Naive thymus-derived CD8-positive, alpha-beta T cell (primary cell): ENCODE data around the gene KLF13. TPM values are rescaled to one million over a fixed set of nuclear protein-coding genes. Genes with fewer than 3 reads are reported as not detected.

Source experiments
- ATAC-seq, 2 donors: fragments of 150-1000 bp; cut with Tn5 transposase in 1 of 2; sonication (Bioruptor Pico), chemical (Tn5 transposase) in 1 of 2; 1 replicate in 1 of 2; 2 replicates in 1 of 2; pipeline ENCODE4 v1.10.0; 2021; ENCODE audit warnings: mild to moderate bottlenecking in 2 of 2, moderate library complexity in 2 of 2
- POLR2A ChIA-PET: fragments of 350-600 bp; sonication (Branson Sonifier 250); formaldehyde crosslinking; loops from one replicate; lab custom pipeline; 2021; ENCODE audit warnings: antibody characterized with exemption; lab: Charles Lee
- DNase-seq, 10 donors: peaks; one replicate each; pipeline versions ENCODE4 v3.0.0 to v3.0.0-alpha.2; 2020 to 2022
- H3K27ac Mint-ChIP-seq, 10 donors: one replicate each; pipeline ENCODE4 v1.8.0; 2020 to 2022; ENCODE audit warnings: mild to moderate bottlenecking in 10 of 10, mixed read lengths in 10 of 10, moderate library complexity in 4 of 10, inconsistent platforms in 1 of 10
- H3K27me3 Mint-ChIP-seq, 5 donors: one replicate each; pipeline ENCODE4 v1.8.0; 2021 to 2022; ENCODE audit warnings: mixed read lengths in 5 of 5
- H3K36me3 Mint-ChIP-seq, 3 donors: one replicate each; pipeline ENCODE4 v1.8.0; 2020 to 2022; ENCODE audit warnings: mixed read lengths in 3 of 3, mild to moderate bottlenecking in 2 of 3, inconsistent platforms in 1 of 3
- H3K4me1 Mint-ChIP-seq, 4 donors: one replicate each; pipeline ENCODE4 v1.8.0; 2021 to 2022; ENCODE audit warnings: mixed read lengths in 4 of 4
- H3K4me3 Mint-ChIP-seq, 10 donors: one replicate each; pipeline ENCODE4 v1.8.0; 2020 to 2022; ENCODE audit warnings: mild to moderate bottlenecking in 10 of 10, mixed read lengths in 10 of 10, moderate library complexity in 6 of 10, inconsistent platforms in 1 of 10
- H3K9me3 Mint-ChIP-seq, 9 donors: one replicate each; pipeline ENCODE4 v1.8.0; 2020 to 2022; ENCODE audit warnings: mixed read lengths in 9 of 9, mild to moderate bottlenecking in 3 of 9, inconsistent platforms in 1 of 9, moderate library complexity in 1 of 9
- polyA plus RNA-seq, 3 donors: library from polyadenylated mRNA; unstranded; fragments of 300-500 nt; fragmentation: Illumina TruSeq; gene quantifications; one replicate each; pipeline ENCODE4 v1.2.3, GENCODE V29; 2021
- total RNA-seq, 8 experiments: library from RNA in 2 of 8; stranded (reverse) in 2 of 8; gene quantifications; one replicate each; pipeline ENCODE4 v1.2.3 and lab custom pipeline; 2021 to 2026

The KLF13 gene
- total and polyA plus RNA-seq, 5 experiments from 2014 or later, result 70.1 to 244 (median 102) TPM

GRCh38 chr15:31402003-31402402, 75.4 kb downstream of the KLF13 start:
- Mint-ChIP-seq H3K27ac (peak overlapping the region in 5 of 10 donors; percentile 37 to 86 (median 74)), H3K4me3 (no peak overlapping the region), H3K9me3 (no peaks in the 10 kb centered on the region), H3K36me3 (peaks cover 0 to 5% (median 0%) of the 10 kb centered on the region in 3 donors), H3K27me3 (no peaks in the 10 kb centered on the region), H3K4me1 (peaks cover 28 to 73% (median 71%) of the 10 kb centered on the region in 4 donors)
- POLR2A ChIA-PET, result interaction anchor here (0.8 to 5.6 kb wide), 3 partner anchors 9 to 38 kb away, joined by 3 to 23 read pairs (median 3); no protein-coding TSS in a partner anchor
- ATAC-seq, result no peak
- peak in 1 of 10 donors; percentile 50 for DNase-seq

- ATAC-seq (no peak), DNase-seq (no peak)
- POLR2A ChIA-PET, result interaction anchor here (0.8 to 5.6 kb wide), 4 partner anchors 10 to 45 kb away, joined by 3 to 23 read pairs (median 6); no protein-coding TSS in a partner anchor
- peaks cover 28 to 73% (median 69%) of the 10 kb centered on the region in 4 donors for H3K4me1 Mint-ChIP-seq
- H3K9me3 Mint-ChIP-seq, result no peaks in the 10 kb centered on the region
- peaks cover 0 to 5% (median 0%) of the 10 kb centered on the region in 3 donors for H3K36me3 Mint-ChIP-seq
- H3K27me3 Mint-ChIP-seq, result no peaks in the 10 kb centered on the region
- H3K27ac Mint-ChIP-seq, result peak overlapping the region in 3 of 10 donors; percentile 74 to 93 (median 86)
- H3K4me3 Mint-ChIP-seq, result no peak overlapping the region
Observed at GRCh38 chr15:31402511-31403056, 75.9 kb downstream of the KLF13 start.

- Mint-ChIP-seq H3K4me1 (peaks cover 26 to 68% (median 64%) of the 10 kb centered on the region in 4 donors), H3K9me3 (peaks cover 0 to 4% (median 0%) of the 10 kb centered on the region in 9 donors), H3K36me3 (peaks cover 0 to 5% (median 1%) of the 10 kb centered on the region in 3 donors), H3K27ac (peak overlapping the region in 6 of 10 donors; percentile 7 to 93 (median 53)), H3K27me3 (no peaks in the 10 kb centered on the region), H3K4me3 (no peak overlapping the region)
- POLR2A ChIA-PET, result interaction anchor here (1.6 to 5.6 kb wide), 3 partner anchors 32 to 46 kb away, joined by 3 to 23 read pairs (median 9); no protein-coding TSS in a partner anchor
- no peak for ATAC-seq
- no peak for DNase-seq
Observed at GRCh38 chr15:31403096-31403495, 76.5 kb downstream of the KLF13 start.

DNA sequence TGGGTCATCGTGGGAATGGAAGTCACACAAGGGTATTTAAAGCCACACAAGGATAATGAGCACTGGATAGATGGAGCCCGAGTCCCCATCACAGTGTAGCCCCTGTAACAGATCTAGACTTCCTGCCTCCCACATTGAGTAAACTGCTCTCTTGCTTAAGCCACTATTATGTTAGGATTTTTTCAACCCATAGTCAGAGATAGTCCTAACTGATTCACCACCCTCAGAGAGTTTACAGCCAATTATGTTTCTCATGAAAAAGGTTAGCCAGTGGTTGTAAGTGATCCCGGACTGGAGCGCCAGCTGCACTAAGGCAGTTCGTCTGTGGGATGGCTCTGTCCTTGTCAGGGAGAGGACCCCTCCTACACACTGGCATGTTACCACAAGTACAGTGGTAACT, 77.0 kb downstream of the KLF13 start:
- Mint-ChIP-seq H3K27ac (peak overlapping the region in 5 of 10 donors; percentile 19 to 93 (median 50)), H3K36me3 (peaks cover 0 to 8% (median 4%) of the 10 kb centered on the region in 3 donors), H3K9me3 (peaks cover 0 to 9% (median 4%) of the 10 kb centered on the region in 9 donors), H3K4me3 (peak overlapping the region in 1 of 10 donors; percentile 38), H3K4me1 (peaks cover 27 to 63% (median 60%) of the 10 kb centered on the region in 4 donors), H3K27me3 (no peaks in the 10 kb centered on the region)
- POLR2A ChIA-PET, result interaction anchor here (0.6 to 5.6 kb wide), 6 partner anchors 8 to 122 kb away, joined by 3 to 23 read pairs (median 9); no protein-coding TSS in a partner anchor
- no peak for DNase-seq
- no peak for ATAC-seq

DNA sequence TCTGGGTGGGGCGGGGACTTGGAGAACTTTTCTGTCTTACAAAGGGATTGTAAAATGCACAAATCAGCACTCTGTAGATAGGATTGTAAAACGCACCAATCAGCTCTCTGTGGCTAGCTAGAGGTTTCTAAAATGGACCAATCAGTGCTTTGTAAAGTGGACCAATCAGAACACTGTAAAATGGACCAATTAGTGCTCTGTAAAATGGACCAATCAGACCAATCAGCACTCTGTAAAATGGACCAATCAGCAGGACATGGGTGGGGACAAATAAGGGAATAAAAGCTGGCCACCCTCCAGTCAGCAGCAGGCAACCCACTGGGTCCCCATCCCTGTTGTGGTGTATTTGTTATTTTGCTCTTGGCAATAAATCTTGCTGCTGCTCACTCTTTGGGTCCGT, 77.7 kb downstream of the KLF13 start:
- POLR2A ChIA-PET, result interaction anchor here (0.6 to 5.6 kb wide), 5 partner anchors 9 to 123 kb away, joined by 3 to 23 read pairs (median 9); no protein-coding TSS in a partner anchor
- Mint-ChIP-seq H3K9me3 (peaks cover 0 to 12% (median 8%) of the 10 kb centered on the region in 9 donors), H3K27ac (peak overlapping the region in 8 of 10 donors; percentile 77 to 95 (median 90)), H3K4me1 (peaks cover 27 to 55% (median 53%) of the 10 kb centered on the region in 4 donors), H3K36me3 (peaks cover 0 to 15% (median 8%) of the 10 kb centered on the region in 3 donors), H3K4me3 (peak overlapping the region in 3 of 10 donors; percentile 38 to 83 (median 55)), H3K27me3 (no peaks in the 10 kb centered on the region)
- DNase-seq (no peak), ATAC-seq (no peak)

DNA sequence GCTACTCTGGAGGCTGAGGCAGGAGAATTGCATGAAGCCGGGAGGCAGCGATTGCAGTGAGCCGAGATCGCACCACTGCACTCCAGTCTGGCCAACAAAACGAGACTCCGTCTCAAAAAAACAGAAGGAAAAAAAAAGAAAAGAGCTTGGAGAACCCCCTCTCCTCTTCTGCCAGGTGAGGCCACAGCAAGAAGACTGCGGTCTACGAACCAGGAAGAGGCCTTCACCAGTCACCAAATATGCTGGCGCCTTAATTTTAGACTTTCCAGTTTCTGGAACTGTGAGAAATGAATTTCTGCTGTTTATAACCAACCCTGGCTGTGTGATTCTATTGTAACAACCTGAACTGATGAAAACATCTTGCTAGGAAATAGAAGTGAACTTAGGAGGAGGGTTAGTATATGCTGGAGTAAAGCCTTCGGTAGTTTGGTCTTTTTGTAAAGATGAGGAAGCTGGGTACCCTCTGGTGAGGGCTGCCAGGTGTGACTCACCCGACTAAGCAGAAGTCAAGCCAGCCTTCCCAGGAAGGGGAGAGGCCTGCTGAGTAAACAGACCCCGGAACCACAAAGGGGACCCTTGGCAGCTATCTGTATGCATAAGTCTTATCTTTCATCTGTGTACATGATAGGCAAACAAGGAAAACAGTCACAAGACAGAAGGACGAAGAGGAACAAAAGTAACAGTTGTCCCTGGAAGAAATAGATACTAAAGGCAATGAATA, 78.7 kb downstream of the KLF13 start:
- DNase-seq (peak in 2 of 10 donors; percentile 17 to 55), ATAC-seq (peak; percentile 64 to 93)
- Mint-ChIP-seq H3K36me3 (peaks cover 0 to 17% (median 10%) of the 10 kb centered on the region in 3 donors), H3K4me3 (peak overlapping the region; percentile 6 to 83 (median 56)), H3K27ac (peak overlapping the region; percentile 77 to 95 (median 92)), H3K4me1 (peaks cover 24 to 45% (median 42%) of the 10 kb centered on the region in 4 donors), H3K9me3 (peaks cover 0 to 18% (median 10%) of the 10 kb centered on the region in 9 donors), H3K27me3 (no peaks in the 10 kb centered on the region)
- POLR2A ChIA-PET, result interaction anchor here (0.6 to 5.6 kb wide), 9 partner anchors 10 to 78 kb away, joined by 3 to 23 read pairs (median 5); no protein-coding TSS in a partner anchor

- H3K36me3 Mint-ChIP-seq, result peaks cover 0 to 17% (median 10%) of the 10 kb centered on the region in 3 donors
- peaks cover 0 to 18% (median 13%) of the 10 kb centered on the region in 9 donors for H3K9me3 Mint-ChIP-seq
- H3K4me3 Mint-ChIP-seq, result no peak overlapping the region
- H3K27ac Mint-ChIP-seq, result peak overlapping the region in 2 of 10 donors; percentile 50 to 69
- H3K27me3 Mint-ChIP-seq, result no peaks in the 10 kb centered on the region
- peaks cover 24 to 44% (median 35%) of the 10 kb centered on the region in 4 donors for H3K4me1 Mint-ChIP-seq
- DNase-seq (no peak), ATAC-seq (no peak)
- POLR2A ChIA-PET, result interaction anchor here (0.8 to 5.6 kb wide), 4 partner anchors 9 to 38 kb away, joined by 3 to 23 read pairs (median 4); no protein-coding TSS in a partner anchor
Observed at GRCh38 chr15:31407376-31407775, 80.7 kb downstream of the KLF13 start.

DNA sequence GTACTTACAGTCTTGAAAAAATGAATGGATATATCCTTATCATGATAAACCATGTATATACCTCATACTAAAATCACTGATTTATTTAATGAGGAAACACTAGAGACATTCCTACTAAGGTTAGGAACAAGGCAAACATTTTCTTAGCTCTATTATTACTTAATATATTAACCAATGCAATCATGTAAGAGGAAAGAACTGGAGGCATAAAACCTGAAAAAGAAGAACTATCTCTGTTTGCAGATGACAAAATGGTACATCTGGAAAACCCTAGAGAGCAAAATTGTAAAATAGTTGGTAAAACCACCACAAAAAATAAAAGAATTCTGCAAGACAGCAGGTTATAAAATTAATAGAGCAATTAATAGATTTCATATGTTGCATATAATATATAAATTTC, 81.2 kb downstream of the KLF13 start:
- Mint-ChIP-seq H3K27me3 (no peaks in the 10 kb centered on the region), H3K4me1 (peaks cover 24 to 41% (median 38%) of the 10 kb centered on the region in 4 donors), H3K36me3 (peaks cover 0 to 17% (median 10%) of the 10 kb centered on the region in 3 donors), H3K27ac (peak overlapping the region in 1 of 10 donors; percentile 69), H3K9me3 (peaks cover 0 to 18% (median 13%) of the 10 kb centered on the region in 9 donors), H3K4me3 (no peak overlapping the region)
- no peak for ATAC-seq
- POLR2A ChIA-PET, result interaction anchor here (1.0 to 1.2 kb wide), 2 partner anchors 16 to 39 kb away, joined by 3 read pairs; no protein-coding TSS in a partner anchor
- no peak for DNase-seq

- Mint-ChIP-seq H3K36me3 (peaks cover 0 to 17% (median 10%) of the 10 kb centered on the region in 3 donors), H3K4me1 (peaks cover 26 to 43% (median 31%) of the 10 kb centered on the region in 4 donors), H3K27ac (peak overlapping the region in 1 of 10 donors; percentile 6), H3K4me3 (no peak overlapping the region), H3K27me3 (no peaks in the 10 kb centered on the region), H3K9me3 (peaks cover 0 to 18% (median 13%) of the 10 kb centered on the region in 9 donors)
- no peak for ATAC-seq
- POLR2A ChIA-PET, result interaction anchor here (1.3 kb wide), 1 partner anchor 10 kb away, joined by 3 read pairs; no protein-coding TSS in a partner anchor
- DNase-seq, result no peak
Observed at GRCh38 chr15:31408724-31409123, 82.1 kb downstream of the KLF13 start.

DNA sequence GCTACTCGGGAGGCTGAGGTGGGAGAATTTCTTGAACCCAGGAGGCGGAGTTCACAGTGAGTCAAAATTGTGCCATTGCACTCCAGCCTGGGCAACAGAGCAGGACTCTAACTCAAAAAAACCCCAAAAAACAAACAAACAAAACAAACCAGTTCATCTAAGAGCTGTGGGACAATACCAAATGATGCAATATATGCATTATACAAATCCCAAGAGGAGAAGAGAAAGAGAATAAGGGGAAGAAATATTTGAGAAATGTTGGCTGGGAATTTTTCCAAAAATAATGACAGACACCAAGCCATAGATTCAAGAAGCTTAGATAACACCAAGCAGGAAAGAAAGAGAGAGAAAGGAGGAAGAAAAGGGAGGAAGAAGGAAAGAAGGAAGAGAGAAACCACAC, 82.5 kb downstream of the KLF13 start:
- DNase-seq, result no peak
- H3K27ac Mint-ChIP-seq, result no peak overlapping the region
- no peak for ATAC-seq
- peak overlapping the region in 1 of 10 donors; percentile 22 for H3K4me3 Mint-ChIP-seq
- H3K9me3 Mint-ChIP-seq, result peaks cover 0 to 18% (median 13%) of the 10 kb centered on the region in 9 donors
- H3K36me3 Mint-ChIP-seq, result peaks cover 0 to 17% (median 10%) of the 10 kb centered on the region in 3 donors
- H3K27me3 Mint-ChIP-seq, result no peaks in the 10 kb centered on the region
- H3K4me1 Mint-ChIP-seq, result peaks cover 23 to 39% (median 26%) of the 10 kb centered on the region in 4 donors
- POLR2A ChIA-PET, result interaction anchor here (1.3 kb wide), 1 partner anchor 11 kb away, joined by 3 read pairs; no protein-coding TSS in a partner anchor

DNA sequence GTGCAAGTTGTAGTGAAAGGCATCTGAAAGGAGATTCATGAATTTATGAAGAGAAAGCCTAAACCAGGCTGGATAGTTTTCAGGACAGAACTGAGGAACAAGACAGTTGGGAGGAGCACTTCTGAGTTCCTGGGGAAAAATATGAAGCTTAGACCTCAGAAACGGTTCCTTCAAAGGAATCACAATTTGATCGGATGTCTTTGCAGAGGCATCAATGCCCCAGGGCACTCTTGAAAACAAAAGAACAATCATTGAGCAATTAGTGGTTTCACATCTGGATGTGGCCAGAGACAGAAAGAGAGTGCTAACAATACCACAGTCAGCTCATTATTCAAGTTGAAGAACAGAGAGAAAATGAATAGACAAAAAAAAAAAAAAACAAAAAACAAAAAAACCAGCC, 86.2 kb downstream of the KLF13 start:
- H3K4me1 Mint-ChIP-seq, result peaks cover 0 to 14% (median 5%) of the 10 kb centered on the region in 4 donors
- H3K9me3 Mint-ChIP-seq, result peaks cover 0 to 18% (median 12%) of the 10 kb centered on the region in 9 donors
- no peaks in the 10 kb centered on the region for H3K27me3 Mint-ChIP-seq
- ATAC-seq, result no peak
- peak overlapping the region in 1 of 10 donors; percentile 52 for H3K27ac Mint-ChIP-seq
- no peak for DNase-seq
- no peak overlapping the region for H3K4me3 Mint-ChIP-seq
- peaks cover 0 to 12% (median 9%) of the 10 kb centered on the region in 3 donors for H3K36me3 Mint-ChIP-seq
- POLR2A ChIA-PET, result interaction anchor here (0.6 to 1.5 kb wide), 5 partner anchors 10 to 84 kb away, joined by 3 to 6 read pairs (median 3); no protein-coding TSS in a partner anchor
